Measurements from ENCODE around the gene SERPINH1.

Gene SERPINH1

GRCh38 chr11:75602951-75603350, 40.9 kb downstream of the SERPINH1 start:
- no peak for DNase-seq

- DNase-seq, result no peak
These were observed 42.0 kb downstream of the SERPINH1 start for GRCh38 chr11:75603791-75604736.

GRCh38 chr11:75606099-75606498, 44.0 kb downstream of the SERPINH1 start:
- DNase-seq, result no peak

- DNase-seq, result no peak
These were observed 49.8 kb downstream of the SERPINH1 start for GRCh38 chr11:75611823-75612222.

GRCh38 chr11:75615751-75616150, 53.7 kb downstream of the SERPINH1 start:
- DNase-seq, result no peak

GRCh38 chr11:75616281-75616680, 54.2 kb downstream of the SERPINH1 start:
- no peak for DNase-seq

All from activated CD8-positive, alpha-beta memory T cell treated with anti-CD3 and anti-CD28 coated beads, Interleukin-2, amount 50 U/mL, for 4 hours (primary cell).